WTC11 (cell line): Measurements from ENCODE around the gene RUNX2. TPM values are rescaled to one million over a fixed set of nuclear protein-coding genes. Genes with fewer than 3 reads are reported as not detected.

Experiments
- ATAC-seq: fragments of 200-7000 bp; cut with Tn5 transposase; 2 replicates; pipeline ENCODE4 v1.10.0; 2021; ENCODE audit warnings: mild to moderate bottlenecking, moderate library complexity
- CTCF ChIA-PET: fragments of 300-600 bp; sonication (Branson Sonifier 250); formaldehyde crosslinking; loops from one replicate; lab custom pipeline; 2021; ENCODE audit warnings: antibody characterized with exemption; lab: Charles Lee
- POLR2A ChIA-PET: fragments of 350-600 bp; sonication (Branson Sonifier 250); formaldehyde crosslinking; loops from one replicate; lab custom pipeline; 2021; ENCODE audit warnings: antibody characterized with exemption; lab: Charles Lee
- DNase-seq: peaks from one replicate; pipeline ENCODE4 v3.0.0; 2021; ENCODE audit warnings: low spot score
- H3K27ac Mint-ChIP-seq: 2 replicates; pipeline ENCODE4 v1.8.0; 2021; ENCODE audit warnings: mixed read lengths
- H3K27me3 Mint-ChIP-seq: 2 replicates; pipeline ENCODE4 v1.8.0; 2021; ENCODE audit warnings: low read depth, mild to moderate bottlenecking, moderate library complexity, mixed read lengths
- H3K36me3 Mint-ChIP-seq: 2 replicates; pipeline ENCODE4 v1.8.0; 2021; ENCODE audit warnings: mixed read lengths
- H3K4me1 Mint-ChIP-seq: 2 replicates; pipeline ENCODE4 v1.8.0; 2022; ENCODE audit warnings: mixed read lengths
- H3K4me3 Mint-ChIP-seq: 2 replicates; pipeline ENCODE4 v1.8.0; 2021; ENCODE audit warnings: mild to moderate bottlenecking, moderate library complexity, mixed read lengths
- H3K9me3 Mint-ChIP-seq: 2 replicates; pipeline ENCODE4 v1.8.0; 2021; ENCODE audit warnings: mixed read lengths
- ATF1 ChIP-seq: sonication (generic); formaldehyde crosslinking; IDR thresholded peaks from 2 replicates; pipeline ENCODE4 v1.8.1; 2023; ENCODE audit warnings: mild to moderate bottlenecking, moderate library complexity, missing genetic modification reagents
- CREB1 ChIP-seq: sonication (generic); formaldehyde crosslinking; IDR thresholded peaks from 2 replicates; pipeline ENCODE4 v1.8.0; 2023; ENCODE audit warnings: mild to moderate bottlenecking, missing genetic modification reagents
- KAT7 ChIP-seq: sonication (generic); formaldehyde crosslinking; IDR thresholded peaks from 2 replicates; pipeline ENCODE4 v1.8.1; 2023; ENCODE audit warnings: missing genetic modification reagents, mild to moderate bottlenecking, borderline replicate concordance
- MYBL2 ChIP-seq: sonication (generic); formaldehyde crosslinking; IDR thresholded peaks from 2 replicates; pipeline ENCODE4 v1.8.1; 2023; ENCODE audit warnings: mild to moderate bottlenecking, moderate library complexity, missing genetic modification reagents
- PRDM15 ChIP-seq: sonication (generic); formaldehyde crosslinking; IDR thresholded peaks from 2 replicates; pipeline ENCODE4 v1.8.0; 2022; ENCODE audit warnings: missing genetic modification reagents
- PREB ChIP-seq: sonication (generic); formaldehyde crosslinking; IDR thresholded peaks from 2 replicates; pipeline ENCODE4 v1.8.1; 2022; ENCODE audit warnings: mild to moderate bottlenecking, missing genetic modification reagents, moderate library complexity, borderline replicate concordance
- RELA ChIP-seq: sonication (generic); formaldehyde crosslinking; IDR thresholded peaks from 2 replicates; pipeline ENCODE4 v1.8.1; 2022; ENCODE audit warnings: missing genetic modification reagents, mild to moderate bottlenecking, borderline replicate concordance
- SMAD4 ChIP-seq: sonication (generic); formaldehyde crosslinking; IDR thresholded peaks from 2 replicates; pipeline ENCODE4 v1.8.0; 2022; ENCODE audit warnings: mild to moderate bottlenecking, missing genetic modification reagents
- SOX15 ChIP-seq: fragments of 250-450 bp; sonication (Bioruptor Pico); IDR thresholded peaks from 2 replicates; pipeline ENCODE4 v1.9.0; 2021; ENCODE audit warnings: mild to moderate bottlenecking
- ZBTB21 ChIP-seq: sonication (generic); formaldehyde crosslinking; IDR thresholded peaks from 2 replicates; pipeline ENCODE4 v1.8.1; 2023; ENCODE audit warnings: mild to moderate bottlenecking, missing genetic modification reagents, borderline replicate concordance
- ZNF121 ChIP-seq: sonication (generic); formaldehyde crosslinking; IDR thresholded peaks from 2 replicates; pipeline ENCODE4 v1.8.0; 2023; ENCODE audit warnings: missing genetic modification reagents
- ZNF263 ChIP-seq: sonication (generic); formaldehyde crosslinking; IDR thresholded peaks from 2 replicates; pipeline ENCODE4 v1.8.1; 2022; ENCODE audit warnings: low read depth, mild to moderate bottlenecking, moderate library complexity, missing genetic modification reagents
- ZNF396 ChIP-seq: fragments of 250-450 bp; sonication (Bioruptor Pico); IDR thresholded peaks from 2 replicates; pipeline ENCODE4 v1.8.0; 2021; ENCODE audit warnings: mild to moderate bottlenecking, moderate library complexity, borderline replicate concordance
- ZNF416 ChIP-seq: fragments of 250-450 bp; sonication (Bioruptor Pico); IDR thresholded peaks from 2 replicates; pipeline ENCODE4 v1.9.0; 2021; ENCODE audit warnings: mild to moderate bottlenecking, inconsistent platforms
- ZNF671 ChIP-seq: fragments of 250-450 bp; sonication (Bioruptor Pico); IDR thresholded peaks from 2 replicates; pipeline ENCODE4 v1.8.0; 2021; ENCODE audit warnings: mild to moderate bottlenecking
- total RNA-seq: library from RNA; stranded (reverse); gene quantifications from 3 replicates; pipeline ENCODE4 v1.2.3, GENCODE V29; 2021
- TF ChIP-seq, protein P1 (sequence below): sonication (generic); formaldehyde crosslinking; IDR thresholded peaks from 2 replicates; pipeline ENCODE4 v1.8.1; 2022; ENCODE audit warnings: low read depth, mild to moderate bottlenecking, moderate library complexity, missing genetic modification reagents, borderline replicate concordance
- TF ChIP-seq, protein P2 (sequence below): sonication (generic); formaldehyde crosslinking; IDR thresholded peaks from 2 replicates; pipeline ENCODE4 v1.8.0; 2022; ENCODE audit warnings: mild to moderate bottlenecking, missing genetic modification reagents
- TF ChIP-seq, protein P3 (sequence below): fragments of 250-450 bp; sonication (Bioruptor Pico); IDR thresholded peaks from 2 replicates; pipeline ENCODE4 v1.9.0; 2021; ENCODE audit warnings: mild to moderate bottlenecking, borderline replicate concordance
- TF ChIP-seq, protein P4 (sequence below): sonication (generic); formaldehyde crosslinking; conservative IDR thresholded peaks from 2 replicates; pipeline ENCODE4 v1.8.1; 2022; ENCODE audit warnings: mild to moderate bottlenecking, missing genetic modification reagents

RUNX2 gene
- total RNA-seq, 1 experiment from 2014 or later, result 0.28 TPM

- no peak for TF ChIP-seq PRDM15
- TF ChIP-seq, protein P1, sequence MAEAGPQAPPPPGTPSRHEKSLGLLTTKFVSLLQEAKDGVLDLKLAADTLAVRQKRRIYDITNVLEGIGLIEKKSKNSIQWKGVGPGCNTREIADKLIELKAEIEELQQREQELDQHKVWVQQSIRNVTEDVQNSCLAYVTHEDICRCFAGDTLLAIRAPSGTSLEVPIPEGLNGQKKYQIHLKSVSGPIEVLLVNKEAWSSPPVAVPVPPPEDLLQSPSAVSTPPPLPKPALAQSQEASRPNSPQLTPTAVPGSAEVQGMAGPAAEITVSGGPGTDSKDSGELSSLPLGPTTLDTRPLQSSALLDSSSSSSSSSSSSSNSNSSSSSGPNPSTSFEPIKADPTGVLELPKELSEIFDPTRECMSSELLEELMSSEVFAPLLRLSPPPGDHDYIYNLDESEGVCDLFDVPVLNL, result no peak
Observed at GRCh38 chr6:45487645-45488044, 159.5 kb downstream of the RUNX2 start (continued).

DNA sequence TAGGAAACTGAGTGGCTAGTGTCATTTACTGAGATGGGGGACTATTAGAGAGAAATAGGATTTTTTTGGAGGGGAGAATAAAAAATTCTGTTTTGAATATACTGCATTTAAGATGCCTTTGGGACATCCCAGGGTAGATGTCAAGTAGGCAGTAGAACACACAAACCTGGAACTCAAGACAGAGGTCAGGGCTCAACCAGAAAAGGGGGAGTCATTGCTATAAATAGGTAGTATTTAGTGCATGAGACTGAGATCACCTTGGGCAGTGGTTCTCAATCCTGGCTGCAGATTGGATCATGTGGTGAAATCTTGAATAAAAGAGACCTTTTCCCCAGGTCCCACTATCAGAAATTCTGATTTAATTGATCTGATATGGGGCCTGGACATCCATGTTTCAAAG is 160.1 kb downstream of the RUNX2 start:
- H3K27me3 Mint-ChIP-seq, result no peaks in the 10 kb centered on the region
- H3K27ac Mint-ChIP-seq, result no peak overlapping the region

GRCh38 chr6:45488889-45489288 is 160.8 kb downstream of the RUNX2 start:
- DNase-seq (no peak), ATAC-seq (no peak)
- Mint-ChIP-seq H3K27me3 (no peaks in the 10 kb centered on the region), H3K4me3 (no peak overlapping the region), H3K36me3 (no peaks in the 10 kb centered on the region), H3K27ac (no peak overlapping the region), H3K9me3 (no peaks in the 10 kb centered on the region), H3K4me1 (peaks cover 8% of the 10 kb centered on the region)
- ChIA-PET CTCF (no interaction called here), POLR2A (no interaction called here)
- TF ChIP-seq ZNF396 (CRISPR knock-in tag) (no peak), SOX15 (no peak), ZNF671 (CRISPR knock-in tag) (no peak), ZBTB21 (no peak), MYBL2 (CRISPR knock-in tag) (no peak), KAT7 (CRISPR knock-in tag) (no peak)
- TF ChIP-seq, protein P2, sequence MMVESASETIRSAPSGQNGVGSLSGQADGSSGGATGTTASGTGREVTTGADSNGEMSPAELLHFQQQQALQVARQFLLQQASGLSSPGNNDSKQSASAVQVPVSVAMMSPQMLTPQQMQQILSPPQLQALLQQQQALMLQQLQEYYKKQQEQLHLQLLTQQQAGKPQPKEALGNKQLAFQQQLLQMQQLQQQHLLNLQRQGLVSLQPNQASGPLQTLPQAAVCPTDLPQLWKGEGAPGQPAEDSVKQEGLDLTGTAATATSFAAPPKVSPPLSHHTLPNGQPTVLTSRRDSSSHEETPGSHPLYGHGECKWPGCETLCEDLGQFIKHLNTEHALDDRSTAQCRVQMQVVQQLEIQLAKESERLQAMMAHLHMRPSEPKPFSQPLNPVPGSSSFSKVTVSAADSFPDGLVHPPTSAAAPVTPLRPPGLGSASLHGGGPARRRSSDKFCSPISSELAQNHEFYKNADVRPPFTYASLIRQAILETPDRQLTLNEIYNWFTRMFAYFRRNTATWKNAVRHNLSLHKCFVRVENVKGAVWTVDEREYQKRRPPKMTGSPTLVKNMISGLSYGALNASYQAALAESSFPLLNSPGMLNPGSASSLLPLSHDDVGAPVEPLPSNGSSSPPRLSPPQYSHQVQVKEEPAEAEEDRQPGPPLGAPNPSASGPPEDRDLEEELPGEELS (CRISPR knock-in tag), result no peak
- TF ChIP-seq, protein P3, sequence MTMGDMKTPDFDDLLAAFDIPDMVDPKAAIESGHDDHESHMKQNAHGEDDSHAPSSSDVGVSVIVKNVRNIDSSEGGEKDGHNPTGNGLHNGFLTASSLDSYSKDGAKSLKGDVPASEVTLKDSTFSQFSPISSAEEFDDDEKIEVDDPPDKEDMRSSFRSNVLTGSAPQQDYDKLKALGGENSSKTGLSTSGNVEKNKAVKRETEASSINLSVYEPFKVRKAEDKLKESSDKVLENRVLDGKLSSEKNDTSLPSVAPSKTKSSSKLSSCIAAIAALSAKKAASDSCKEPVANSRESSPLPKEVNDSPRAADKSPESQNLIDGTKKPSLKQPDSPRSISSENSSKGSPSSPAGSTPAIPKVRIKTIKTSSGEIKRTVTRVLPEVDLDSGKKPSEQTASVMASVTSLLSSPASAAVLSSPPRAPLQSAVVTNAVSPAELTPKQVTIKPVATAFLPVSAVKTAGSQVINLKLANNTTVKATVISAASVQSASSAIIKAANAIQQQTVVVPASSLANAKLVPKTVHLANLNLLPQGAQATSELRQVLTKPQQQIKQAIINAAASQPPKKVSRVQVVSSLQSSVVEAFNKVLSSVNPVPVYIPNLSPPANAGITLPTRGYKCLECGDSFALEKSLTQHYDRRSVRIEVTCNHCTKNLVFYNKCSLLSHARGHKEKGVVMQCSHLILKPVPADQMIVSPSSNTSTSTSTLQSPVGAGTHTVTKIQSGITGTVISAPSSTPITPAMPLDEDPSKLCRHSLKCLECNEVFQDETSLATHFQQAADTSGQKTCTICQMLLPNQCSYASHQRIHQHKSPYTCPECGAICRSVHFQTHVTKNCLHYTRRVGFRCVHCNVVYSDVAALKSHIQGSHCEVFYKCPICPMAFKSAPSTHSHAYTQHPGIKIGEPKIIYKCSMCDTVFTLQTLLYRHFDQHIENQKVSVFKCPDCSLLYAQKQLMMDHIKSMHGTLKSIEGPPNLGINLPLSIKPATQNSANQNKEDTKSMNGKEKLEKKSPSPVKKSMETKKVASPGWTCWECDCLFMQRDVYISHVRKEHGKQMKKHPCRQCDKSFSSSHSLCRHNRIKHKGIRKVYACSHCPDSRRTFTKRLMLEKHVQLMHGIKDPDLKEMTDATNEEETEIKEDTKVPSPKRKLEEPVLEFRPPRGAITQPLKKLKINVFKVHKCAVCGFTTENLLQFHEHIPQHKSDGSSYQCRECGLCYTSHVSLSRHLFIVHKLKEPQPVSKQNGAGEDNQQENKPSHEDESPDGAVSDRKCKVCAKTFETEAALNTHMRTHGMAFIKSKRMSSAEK, result no peak

More for the DNA sequence above, 160.1 kb downstream of the RUNX2 start:
- ChIA-PET POLR2A (no interaction called here), CTCF (no interaction called here)
- no peaks in the 10 kb centered on the region for H3K9me3 Mint-ChIP-seq
- DNase-seq (no peak), ATAC-seq (no peak)
- H3K4me3 Mint-ChIP-seq, result no peak overlapping the region
- H3K36me3 Mint-ChIP-seq, result no peaks in the 10 kb centered on the region
- peaks cover 8% of the 10 kb centered on the region for H3K4me1 Mint-ChIP-seq
- TF ChIP-seq PREB (CRISPR knock-in tag) (no peak), MYBL2 (CRISPR knock-in tag) (no peak), CREB1 (CRISPR knock-in tag) (no peak), RELA (no peak), ZNF121 (CRISPR knock-in tag) (no peak), ZNF416 (no peak), SMAD4 (CRISPR knock-in tag) (no peak), ATF1 (CRISPR knock-in tag) (no peak), ZNF263 (CRISPR knock-in tag) (no peak)
- TF ChIP-seq, protein P2 (CRISPR knock-in tag), result no peak
- TF ChIP-seq, protein P4, sequence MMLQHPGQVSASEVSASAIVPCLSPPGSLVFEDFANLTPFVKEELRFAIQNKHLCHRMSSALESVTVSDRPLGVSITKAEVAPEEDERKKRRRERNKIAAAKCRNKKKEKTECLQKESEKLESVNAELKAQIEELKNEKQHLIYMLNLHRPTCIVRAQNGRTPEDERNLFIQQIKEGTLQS (CRISPR knock-in tag), result no peak
